ENCODE measurements around the gene PLRG1.

The PLRG1 gene

DNA sequence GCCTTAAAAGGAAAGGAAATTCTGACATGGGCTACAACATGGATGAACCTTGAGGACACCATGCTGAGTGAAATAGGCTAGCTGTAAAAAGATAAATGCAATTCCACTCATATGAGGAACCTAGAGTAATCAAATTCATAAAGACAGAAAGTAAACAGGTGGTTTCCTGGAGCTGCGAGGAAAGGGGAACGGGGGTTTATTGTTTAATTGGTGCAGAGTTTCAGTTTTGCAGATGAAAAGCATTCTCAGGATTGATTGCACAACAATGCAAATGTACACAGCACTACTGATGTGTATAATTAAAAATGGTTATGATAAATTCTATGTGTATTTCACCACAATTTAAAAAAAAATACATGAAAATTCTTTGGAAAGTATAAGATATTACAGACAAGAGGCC is 24.0 kb downstream of the PLRG1 start:
- 68 to 85% methylated on average over 2 of the region's 2 CpGs for WGBS, 2 experiments
- no peaks in the 10 kb centered on the region for H3K4me1 ChIP-seq (ENCODE audit: control insufficient read depth, insufficient read depth, low read length)

GRCh38 chr4:154521607-154522006 is 28.6 kb downstream of the PLRG1 start:
- no peaks in the 10 kb centered on the region for H3K36me3 ChIP-seq (ENCODE audit: control insufficient read depth, insufficient read depth, low read length)
- no peaks in the 10 kb centered on the region for H3K9me3 ChIP-seq (ENCODE audit: control insufficient read depth, low read length)
- no peak overlapping the region for H3K4me3 ChIP-seq (ENCODE audit: insufficient read depth, low read depth, low read length)
- no peaks in the 10 kb centered on the region for H3K27me3 ChIP-seq (ENCODE audit: control insufficient read depth, insufficient read depth, low read length, poor library complexity, severe bottlenecking)
- peaks cover 8% of the 10 kb centered on the region for H3K4me1 ChIP-seq (ENCODE audit: control insufficient read depth, insufficient read depth, low read length)
- no peak overlapping the region for H3K27ac ChIP-seq (ENCODE audit: insufficient read depth, low read depth, low read length, poor library complexity, severe bottlenecking)

More for the DNA sequence above, 24.0 kb downstream of the PLRG1 start:
- no peak overlapping the region for H3K27ac ChIP-seq (ENCODE audit: insufficient read depth, low read depth, low read length, poor library complexity, severe bottlenecking)
- H3K4me3 ChIP-seq (ENCODE audit: insufficient read depth, low read depth, low read length) = no peak overlapping the region
- H3K36me3 ChIP-seq (ENCODE audit: control insufficient read depth, insufficient read depth, low read length) = no peaks in the 10 kb centered on the region
- no peaks in the 10 kb centered on the region for H3K9me3 ChIP-seq (ENCODE audit: control insufficient read depth, low read length)
- no peaks in the 10 kb centered on the region for H3K27me3 ChIP-seq (ENCODE audit: control insufficient read depth, insufficient read depth, low read length, poor library complexity, severe bottlenecking)

GRCh38 chr4:154519214-154519613 is 31.0 kb downstream of the PLRG1 start:
- no peak overlapping the region for H3K27ac ChIP-seq (ENCODE audit: insufficient read depth, low read depth, low read length, poor library complexity, severe bottlenecking)
- no peaks in the 10 kb centered on the region for H3K36me3 ChIP-seq (ENCODE audit: control insufficient read depth, insufficient read depth, low read length)
- H3K27me3 ChIP-seq (ENCODE audit: control insufficient read depth, insufficient read depth, low read length, poor library complexity, severe bottlenecking) = no peaks in the 10 kb centered on the region
- H3K4me1 ChIP-seq (ENCODE audit: control insufficient read depth, insufficient read depth, low read length) = peaks cover 19% of the 10 kb centered on the region
- 93 to 94% methylated on average over 4 of the region's 4 CpGs for WGBS, 2 experiments
- H3K9me3 ChIP-seq (ENCODE audit: control insufficient read depth, low read length) = no peaks in the 10 kb centered on the region
- H3K4me3 ChIP-seq (ENCODE audit: insufficient read depth, low read depth, low read length) = no peak overlapping the region

DNA sequence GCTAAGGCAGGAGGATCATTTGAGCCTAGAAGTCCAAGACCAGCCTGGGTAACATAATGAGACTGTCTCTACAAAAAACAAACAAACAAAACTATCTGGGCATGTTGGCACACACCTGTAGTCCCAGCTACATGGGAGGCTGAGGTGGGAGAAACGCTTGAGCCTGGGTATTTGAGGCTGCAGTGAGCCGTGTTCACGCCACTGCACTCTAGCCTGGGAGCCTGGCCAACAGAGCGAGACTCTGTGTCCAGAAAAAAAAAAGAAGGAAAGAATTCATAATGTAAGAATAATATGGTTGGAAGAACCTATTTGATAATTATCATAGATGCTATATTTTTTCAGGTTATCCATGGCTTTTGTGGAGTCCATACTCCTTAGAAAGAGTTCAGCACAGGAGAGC is 32.6 kb downstream of the PLRG1 start:
- peaks cover 19% of the 10 kb centered on the region for H3K4me1 ChIP-seq (ENCODE audit: control insufficient read depth, insufficient read depth, low read length)
- 93 to 98% methylated on average over 4 of the region's 4 CpGs for WGBS, 2 experiments
- H3K27me3 ChIP-seq (ENCODE audit: control insufficient read depth, insufficient read depth, low read length, poor library complexity, severe bottlenecking) = no peaks in the 10 kb centered on the region
- no peak overlapping the region for H3K4me3 ChIP-seq (ENCODE audit: insufficient read depth, low read depth, low read length)
- no peaks in the 10 kb centered on the region for H3K36me3 ChIP-seq (ENCODE audit: control insufficient read depth, insufficient read depth, low read length)
- no peaks in the 10 kb centered on the region for H3K9me3 ChIP-seq (ENCODE audit: control insufficient read depth, low read length)
- no peak overlapping the region for H3K27ac ChIP-seq (ENCODE audit: insufficient read depth, low read depth, low read length, poor library complexity, severe bottlenecking)

- Histone ChIP-seq H3K9me3 (ENCODE audit: control insufficient read depth, low read length) (no peaks in the 10 kb centered on the region), H3K36me3 (ENCODE audit: control insufficient read depth, insufficient read depth, low read length) (no peaks in the 10 kb centered on the region), H3K4me3 (ENCODE audit: insufficient read depth, low read depth, low read length) (no peak overlapping the region), H3K27me3 (ENCODE audit: control insufficient read depth, insufficient read depth, low read length, poor library complexity, severe bottlenecking) (no peaks in the 10 kb centered on the region), H3K4me1 (ENCODE audit: control insufficient read depth, insufficient read depth, low read length) (peaks cover 19% of the 10 kb centered on the region), H3K27ac (ENCODE audit: insufficient read depth, low read depth, low read length, poor library complexity, severe bottlenecking) (no peak overlapping the region)
- WGBS, 2 experiments = 50% methylated on average over 1 of the region's 1 CpG; no CpG with 5 or more reads in 1 of the 2 experiments
Measured at GRCh38 chr4:154516318-154517029, 33.7 kb downstream of the PLRG1 start.

DNA sequence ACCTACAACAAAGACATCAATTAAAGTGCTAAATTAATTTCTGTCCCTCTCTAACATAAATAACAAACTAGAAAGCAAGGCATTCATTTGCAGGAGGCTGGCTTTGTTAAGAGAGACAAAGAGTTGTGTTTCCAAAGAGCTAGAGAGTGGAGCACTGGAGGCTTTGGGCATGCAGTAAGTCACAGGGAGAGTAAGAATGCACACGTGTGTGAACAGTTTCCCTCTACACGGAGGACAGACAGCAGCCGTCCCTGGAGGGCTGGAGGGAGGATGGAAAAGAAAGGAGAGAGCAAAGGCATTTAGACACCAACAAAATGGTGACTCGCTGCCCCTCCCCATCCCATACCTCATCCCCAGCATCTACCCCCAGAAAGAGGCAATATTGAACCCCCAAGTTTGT is 38.2 kb downstream of the PLRG1 start:
- H3K4me3 ChIP-seq (ENCODE audit: insufficient read depth, low read depth, low read length) = no peak overlapping the region
- no peaks in the 10 kb centered on the region for H3K9me3 ChIP-seq (ENCODE audit: control insufficient read depth, low read length)
- WGBS, 2 experiments = 70 to 77% methylated on average over 3 to 4 of the region's 4 CpGs
- no peak overlapping the region for H3K27ac ChIP-seq (ENCODE audit: insufficient read depth, low read depth, low read length, poor library complexity, severe bottlenecking)
- peaks cover 13% of the 10 kb centered on the region for H3K4me1 ChIP-seq (ENCODE audit: control insufficient read depth, insufficient read depth, low read length)
- H3K27me3 ChIP-seq (ENCODE audit: control insufficient read depth, insufficient read depth, low read length, poor library complexity, severe bottlenecking) = no peaks in the 10 kb centered on the region
- no peaks in the 10 kb centered on the region for H3K36me3 ChIP-seq (ENCODE audit: control insufficient read depth, insufficient read depth, low read length)

DNA sequence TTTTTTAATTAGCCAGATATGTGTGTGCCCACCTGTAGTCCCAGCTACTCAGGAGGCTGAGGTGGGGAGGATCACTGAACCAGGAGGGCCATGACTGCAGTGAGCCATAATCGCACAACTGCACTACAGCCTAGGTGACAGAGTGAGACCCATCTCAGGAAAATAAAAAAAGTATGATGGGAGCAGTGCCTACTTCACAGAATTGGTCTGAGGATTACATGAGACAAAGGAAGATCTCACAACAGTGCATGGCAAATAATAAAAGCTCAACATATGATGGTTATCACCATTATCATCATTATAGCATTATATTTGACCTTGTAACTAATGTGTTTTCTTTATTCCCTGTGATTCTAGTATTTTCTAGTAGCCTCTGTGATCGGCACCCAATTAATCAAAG is 38.7 kb downstream of the PLRG1 start:
- H3K27me3 ChIP-seq (ENCODE audit: control insufficient read depth, insufficient read depth, low read length, poor library complexity, severe bottlenecking) = no peaks in the 10 kb centered on the region
- H3K36me3 ChIP-seq (ENCODE audit: control insufficient read depth, insufficient read depth, low read length) = no peaks in the 10 kb centered on the region
- H3K4me1 ChIP-seq (ENCODE audit: control insufficient read depth, insufficient read depth, low read length) = peaks cover 10% of the 10 kb centered on the region
- H3K9me3 ChIP-seq (ENCODE audit: control insufficient read depth, low read length) = no peaks in the 10 kb centered on the region
- 76 to 87% methylated on average over 2 of the region's 2 CpGs for WGBS, 2 experiments
- H3K27ac ChIP-seq (ENCODE audit: insufficient read depth, low read depth, low read length, poor library complexity, severe bottlenecking) = no peak overlapping the region
- no peak overlapping the region for H3K4me3 ChIP-seq (ENCODE audit: insufficient read depth, low read depth, low read length)

DNA sequence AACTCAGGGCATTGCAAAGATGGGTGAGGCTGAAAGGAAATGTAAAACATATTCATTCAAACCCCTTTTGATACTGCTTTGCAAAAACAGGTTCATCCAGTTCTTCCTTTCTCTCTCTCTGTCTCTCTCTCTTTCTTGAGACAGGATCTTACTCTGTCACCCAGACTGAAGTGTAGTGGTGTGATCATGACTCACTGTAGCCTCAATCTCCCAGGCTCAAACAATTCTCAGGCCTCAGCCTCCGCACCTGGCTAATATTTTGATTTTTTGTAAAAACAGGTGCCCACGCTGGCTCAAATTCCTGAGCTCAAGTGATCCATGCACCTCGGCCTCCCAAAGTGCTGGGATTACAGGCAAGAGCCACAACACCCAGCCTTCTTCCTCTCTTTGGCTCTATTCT is 43.0 kb downstream of the PLRG1 start:
- no peaks in the 10 kb centered on the region for H3K27me3 ChIP-seq (ENCODE audit: control insufficient read depth, insufficient read depth, low read length, poor library complexity, severe bottlenecking)
- no peak overlapping the region for H3K27ac ChIP-seq (ENCODE audit: insufficient read depth, low read depth, low read length, poor library complexity, severe bottlenecking)
- no peaks in the 10 kb centered on the region for H3K4me1 ChIP-seq (ENCODE audit: control insufficient read depth, insufficient read depth, low read length)
- 90 to 91% methylated on average over 3 of the region's 3 CpGs for WGBS, 2 experiments
- H3K36me3 ChIP-seq (ENCODE audit: control insufficient read depth, insufficient read depth, low read length) = no peaks in the 10 kb centered on the region
- no peak overlapping the region for H3K4me3 ChIP-seq (ENCODE audit: insufficient read depth, low read depth, low read length)
- H3K9me3 ChIP-seq (ENCODE audit: control insufficient read depth, low read length) = no peaks in the 10 kb centered on the region

DNA sequence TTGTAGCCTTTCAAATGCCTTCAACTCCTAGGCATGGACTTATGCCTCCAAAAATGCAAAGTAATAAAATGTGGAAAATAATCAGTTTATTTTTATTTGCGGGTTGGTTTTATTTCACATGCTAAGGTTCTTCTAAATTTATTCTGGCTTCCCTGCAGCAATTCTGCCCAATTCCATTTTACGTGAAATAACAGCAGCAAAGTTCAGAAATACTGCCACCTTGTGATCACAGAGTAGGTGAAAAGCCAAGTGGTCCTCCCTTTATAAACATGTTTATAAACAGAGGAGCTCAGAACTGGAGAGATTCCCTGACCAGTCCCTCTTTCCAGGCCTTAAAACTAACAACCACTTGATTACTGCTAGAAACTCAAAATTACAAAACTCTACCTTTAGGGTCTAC is 43.9 kb downstream of the PLRG1 start:
- H3K36me3 ChIP-seq (ENCODE audit: control insufficient read depth, insufficient read depth, low read length) = no peaks in the 10 kb centered on the region
- no peaks in the 10 kb centered on the region for H3K27me3 ChIP-seq (ENCODE audit: control insufficient read depth, insufficient read depth, low read length, poor library complexity, severe bottlenecking)
- WGBS, 2 experiments = 19 to 29% methylated on average over 1 to 2 of the region's 2 CpGs
- H3K4me1 ChIP-seq (ENCODE audit: control insufficient read depth, insufficient read depth, low read length) = no peaks in the 10 kb centered on the region
- H3K4me3 ChIP-seq (ENCODE audit: insufficient read depth, low read depth, low read length) = no peak overlapping the region
- H3K27ac ChIP-seq (ENCODE audit: insufficient read depth, low read depth, low read length, poor library complexity, severe bottlenecking) = no peak overlapping the region
- no peaks in the 10 kb centered on the region for H3K9me3 ChIP-seq (ENCODE audit: control insufficient read depth, low read length)

DNA sequence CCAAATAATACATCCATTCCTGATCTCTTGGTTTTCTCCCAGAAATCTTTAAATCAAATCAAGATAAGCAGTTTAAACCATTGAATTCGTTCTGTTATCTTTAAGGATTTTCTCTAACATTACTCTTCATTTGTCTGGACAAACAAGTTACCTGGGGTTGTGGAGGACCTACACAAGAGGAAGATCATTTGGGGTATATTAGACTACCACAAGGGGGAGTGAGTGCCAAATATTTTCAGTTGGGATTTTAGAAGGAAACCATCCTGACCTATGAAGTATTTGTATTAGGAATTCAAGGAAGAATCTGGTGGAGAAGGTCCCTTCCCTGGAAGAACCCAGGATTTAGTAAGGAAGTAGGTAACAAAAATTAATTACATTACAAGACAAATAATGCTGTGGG is 46.6 kb downstream of the PLRG1 start:
- H3K36me3 ChIP-seq (ENCODE audit: control insufficient read depth, insufficient read depth, low read length) = no peaks in the 10 kb centered on the region
- 27 to 46% methylated on average over 1 of the region's 1 CpG for WGBS, 2 experiments
- H3K9me3 ChIP-seq (ENCODE audit: control insufficient read depth, low read length) = no peaks in the 10 kb centered on the region
- H3K4me3 ChIP-seq (ENCODE audit: insufficient read depth, low read depth, low read length) = no peak overlapping the region
- no peaks in the 10 kb centered on the region for H3K27me3 ChIP-seq (ENCODE audit: control insufficient read depth, insufficient read depth, low read length, poor library complexity, severe bottlenecking)
- H3K4me1 ChIP-seq (ENCODE audit: control insufficient read depth, insufficient read depth, low read length) = no peaks in the 10 kb centered on the region
- no peak overlapping the region for H3K27ac ChIP-seq (ENCODE audit: insufficient read depth, low read depth, low read length, poor library complexity, severe bottlenecking)

- H3K9me3 ChIP-seq (ENCODE audit: control insufficient read depth, low read length) = no peaks in the 10 kb centered on the region
- no peaks in the 10 kb centered on the region for H3K36me3 ChIP-seq (ENCODE audit: control insufficient read depth, insufficient read depth, low read length)
- H3K27ac ChIP-seq (ENCODE audit: insufficient read depth, low read depth, low read length, poor library complexity, severe bottlenecking) = no peak overlapping the region
- no peaks in the 10 kb centered on the region for H3K27me3 ChIP-seq (ENCODE audit: control insufficient read depth, insufficient read depth, low read length, poor library complexity, severe bottlenecking)
- WGBS, 2 experiments = 86 to 90% methylated on average over 6 of the region's 6 CpGs
- H3K4me1 ChIP-seq (ENCODE audit: control insufficient read depth, insufficient read depth, low read length) = no peaks in the 10 kb centered on the region
- H3K4me3 ChIP-seq (ENCODE audit: insufficient read depth, low read depth, low read length) = no peak overlapping the region
Measured at GRCh38 chr4:154502111-154502510, 48.1 kb downstream of the PLRG1 start.
